Measurements from ENCODE around the gene COMMD1. TPM values are rescaled to one million over a fixed set of nuclear protein-coding genes. Genes with fewer than 3 reads are reported as not detected.
A peak's percentile ranks its signal among the peaks of the same experiment; 100 is the strongest.

COMMD1 gene
- polyA plus RNA-seq, 1 donor from 2014 or later: 69.1 TPM

- no peak overlapping the region for H3K9ac ChIP-seq (ENCODE audit: low read length)
- peaks cover 2% of the 10 kb centered on the region for H3K36me3 ChIP-seq (ENCODE audit: insufficient read depth, low read length)
- no peak overlapping the region for H3K4me3 ChIP-seq (ENCODE audit: low read length)
- H3K27me3 ChIP-seq (ENCODE audit: insufficient read depth, low read depth, low read length): no peaks in the 10 kb centered on the region
- H3K9me3 ChIP-seq (ENCODE audit: low read length): no peaks in the 10 kb centered on the region
- H3K27ac ChIP-seq (ENCODE audit: low read length): no peak overlapping the region
- H4K20me1 ChIP-seq (ENCODE audit: insufficient read depth): no peaks in the 10 kb centered on the region
- H3K4me2 ChIP-seq (ENCODE audit: low read length): no peak overlapping the region
- peaks cover 35% of the 10 kb centered on the region for H3K79me2 ChIP-seq (replicated peaks; ENCODE audit: insufficient read depth, low read length)
- H3F3A ChIP-seq (ENCODE audit: insufficient read depth, low read length, poor library complexity, severe bottlenecking): no peaks in the 10 kb centered on the region
- TF ChIP-seq POLR2AphosphoS5 (IDR thresholded peaks at IDR 0.05): no peak
- TF ChIP-seq REST (IDR thresholded peaks at IDR 0.05; ENCODE audit: borderline replicate concordance): no peak
- TF ChIP-seq EZH2 (IDR thresholded peaks at IDR 0.05; ENCODE audit: borderline replicate concordance, insufficient read depth, low read length, poor library complexity, severe bottlenecking): no peak
- no peak overlapping the region for H2AFZ ChIP-seq (ENCODE audit: low read depth, low read length)
- no peaks in the 10 kb centered on the region for H3K9me2 ChIP-seq (ENCODE audit: insufficient read depth, low read length)
Measured at GRCh38 chr2:61882850-61883249, 22.6 kb upstream of the COMMD1 start.

GRCh38 chr2:61885896-61886603 is 19.4 kb upstream of the COMMD1 start:
- H3K9me2 ChIP-seq (ENCODE audit: insufficient read depth, low read length): no peaks in the 10 kb centered on the region
- TF ChIP-seq MXI1 (conservative IDR thresholded peaks at IDR 0.05; ENCODE audit: poor library complexity, severe bottlenecking) (no peak), EP300 (conservative IDR thresholded peaks at IDR 0.05; ENCODE audit: poor library complexity, severe bottlenecking) (no peak), TAF1 (IDR thresholded peaks at IDR 0.05; ENCODE audit: low read depth) (no peak), RAD21 (conservative IDR thresholded peaks at IDR 0.05) (no peak)
- H3K27ac ChIP-seq (ENCODE audit: low read length): no peak overlapping the region
- H3K36me3 ChIP-seq (ENCODE audit: insufficient read depth, low read length): no peaks in the 10 kb centered on the region
- no peaks in the 10 kb centered on the region for H3K9me3 ChIP-seq (ENCODE audit: low read length)
- H3F3A ChIP-seq (ENCODE audit: insufficient read depth, low read length, poor library complexity, severe bottlenecking): no peaks in the 10 kb centered on the region
- no peak overlapping the region for H2AFZ ChIP-seq (ENCODE audit: low read depth, low read length)
- peaks cover 37% of the 10 kb centered on the region for H3K79me2 ChIP-seq (replicated peaks; ENCODE audit: insufficient read depth, low read length)
- H3K4me2 ChIP-seq (ENCODE audit: low read length): no peak overlapping the region
- H3K27me3 ChIP-seq (ENCODE audit: insufficient read depth, low read depth, low read length): no peaks in the 10 kb centered on the region
- H3K9ac ChIP-seq (ENCODE audit: low read length): no peak overlapping the region
- H4K20me1 ChIP-seq (ENCODE audit: insufficient read depth): no peaks in the 10 kb centered on the region
- H3K4me3 ChIP-seq (ENCODE audit: low read length): peak overlapping the region; percentile 76

GRCh38 chr2:61887717-61888266 is 17.7 kb upstream of the COMMD1 start:
- TF ChIP-seq REST (IDR thresholded peaks at IDR 0.05; ENCODE audit: borderline replicate concordance) (no peak), EP300 (conservative IDR thresholded peaks at IDR 0.05; ENCODE audit: poor library complexity, severe bottlenecking) (no peak), TAF1 (IDR thresholded peaks at IDR 0.05; ENCODE audit: low read depth) (no peak), SMC3 (conservative IDR thresholded peaks at IDR 0.05; ENCODE audit: poor library complexity) (no peak), POLR2AphosphoS5 (IDR thresholded peaks at IDR 0.05) (no peak), MXI1 (conservative IDR thresholded peaks at IDR 0.05; ENCODE audit: poor library complexity, severe bottlenecking) (no peak), RAD21 (conservative IDR thresholded peaks at IDR 0.05) (no peak), EZH2 (IDR thresholded peaks at IDR 0.05; ENCODE audit: borderline replicate concordance, insufficient read depth, low read length, poor library complexity, severe bottlenecking) (no peak), CTCF (IDR thresholded peaks at IDR 0.05; ENCODE audit: poor library complexity, severe bottlenecking) (no peak)
- H3K4me3 ChIP-seq (ENCODE audit: low read length): peak overlapping the region; percentile 76
- peak overlapping the region; percentile 79 for H3K4me2 ChIP-seq (ENCODE audit: low read length)
- peaks cover 37% of the 10 kb centered on the region for H3K79me2 ChIP-seq (replicated peaks; ENCODE audit: insufficient read depth, low read length)
- H3K9me3 ChIP-seq (ENCODE audit: low read length): no peaks in the 10 kb centered on the region
- H2AFZ ChIP-seq (ENCODE audit: low read depth, low read length): peak overlapping the region; percentile 78
- no peaks in the 10 kb centered on the region for H4K20me1 ChIP-seq (ENCODE audit: insufficient read depth)
- H3K9ac ChIP-seq (ENCODE audit: low read length): peak overlapping the region; percentile 88
- H3K27me3 ChIP-seq (ENCODE audit: insufficient read depth, low read depth, low read length): no peaks in the 10 kb centered on the region
- H3K27ac ChIP-seq (ENCODE audit: low read length): peak overlapping the region; percentile 87
- no peaks in the 10 kb centered on the region for H3K36me3 ChIP-seq (ENCODE audit: insufficient read depth, low read length)
- no peaks in the 10 kb centered on the region for H3K9me2 ChIP-seq (ENCODE audit: insufficient read depth, low read length)
- no peaks in the 10 kb centered on the region for H3F3A ChIP-seq (ENCODE audit: insufficient read depth, low read length, poor library complexity, severe bottlenecking)
